Measurements from ENCODE around the gene SP7. TPM values are rescaled to one million over a fixed set of nuclear protein-coding genes. Genes with fewer than 3 reads are reported as not detected.

The SP7 gene
- total RNA-seq, 1 donor from 2014 or later = not detected

DNA sequence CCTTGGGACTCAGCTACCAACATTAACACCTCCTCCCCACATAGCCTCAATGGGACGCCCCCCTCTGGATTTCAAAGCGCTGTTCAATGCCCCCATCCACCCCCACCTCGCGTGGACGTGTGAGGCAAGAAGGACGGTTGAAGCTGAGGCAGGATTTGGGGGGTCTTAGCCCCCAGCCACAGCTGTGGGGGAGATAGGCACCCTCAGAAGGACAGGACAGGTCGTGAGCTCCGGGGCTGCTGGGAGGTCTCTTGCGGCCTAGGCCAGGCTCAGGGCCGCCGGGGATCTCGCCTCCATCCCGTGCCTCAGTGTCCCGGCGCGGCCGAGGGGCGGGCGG is 8.3 kb upstream of the SP7 start:
- Histone ChIP-seq H3K27ac (replicated peaks) (peak overlapping the region; percentile 93), H3K4me3 (peak overlapping the region; percentile 92), H3K36me3 (no peaks in the 10 kb centered on the region), H3K4me1 (peaks cover 22% of the 10 kb centered on the region), H3K27me3 (ENCODE audit: low read depth) (no peaks in the 10 kb centered on the region), H3K9me3 (replicated peaks) (no peaks in the 10 kb centered on the region)
- no peak for DNase-seq
- intact Hi-C loops (cut with micrococcal nuclease) = no loop called here
- TF ChIP-seq, protein P1, sequence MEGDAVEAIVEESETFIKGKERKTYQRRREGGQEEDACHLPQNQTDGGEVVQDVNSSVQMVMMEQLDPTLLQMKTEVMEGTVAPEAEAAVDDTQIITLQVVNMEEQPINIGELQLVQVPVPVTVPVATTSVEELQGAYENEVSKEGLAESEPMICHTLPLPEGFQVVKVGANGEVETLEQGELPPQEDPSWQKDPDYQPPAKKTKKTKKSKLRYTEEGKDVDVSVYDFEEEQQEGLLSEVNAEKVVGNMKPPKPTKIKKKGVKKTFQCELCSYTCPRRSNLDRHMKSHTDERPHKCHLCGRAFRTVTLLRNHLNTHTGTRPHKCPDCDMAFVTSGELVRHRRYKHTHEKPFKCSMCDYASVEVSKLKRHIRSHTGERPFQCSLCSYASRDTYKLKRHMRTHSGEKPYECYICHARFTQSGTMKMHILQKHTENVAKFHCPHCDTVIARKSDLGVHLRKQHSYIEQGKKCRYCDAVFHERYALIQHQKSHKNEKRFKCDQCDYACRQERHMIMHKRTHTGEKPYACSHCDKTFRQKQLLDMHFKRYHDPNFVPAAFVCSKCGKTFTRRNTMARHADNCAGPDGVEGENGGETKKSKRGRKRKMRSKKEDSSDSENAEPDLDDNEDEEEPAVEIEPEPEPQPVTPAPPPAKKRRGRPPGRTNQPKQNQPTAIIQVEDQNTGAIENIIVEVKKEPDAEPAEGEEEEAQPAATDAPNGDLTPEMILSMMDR (IDR thresholded peaks at IDR 0.05; ENCODE audit: borderline replicate concordance) = no peak

DNA sequence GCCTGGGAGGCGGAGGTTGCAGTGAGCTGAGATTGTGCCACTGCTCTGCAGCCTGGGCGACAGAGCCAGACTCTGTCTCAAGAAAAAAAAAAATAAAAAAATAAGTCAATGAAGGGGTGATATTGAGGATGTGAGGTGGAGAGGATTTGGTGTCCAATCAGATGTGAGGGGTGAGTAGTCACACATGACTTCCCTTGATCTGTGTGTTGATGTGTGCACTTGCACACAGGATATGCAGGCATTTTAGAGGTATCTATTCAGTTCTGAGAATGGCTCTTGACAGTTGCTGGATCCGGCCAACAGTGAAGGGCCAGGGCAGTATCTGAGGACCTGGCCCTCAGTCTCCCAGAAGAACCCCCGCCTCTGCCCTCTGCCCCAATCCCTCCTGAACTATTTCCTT is 7.8 kb upstream of the SP7 start:
- Histone ChIP-seq H3K27me3 (ENCODE audit: low read depth) (peaks cover under 1% of the 10 kb centered on the region), H3K36me3 (no peaks in the 10 kb centered on the region), H3K27ac (replicated peaks) (peak overlapping the region; percentile 93), H3K9me3 (replicated peaks) (no peaks in the 10 kb centered on the region), H3K4me1 (peaks cover 22% of the 10 kb centered on the region), H3K4me3 (peak overlapping the region; percentile 92)
- DNase-seq = no peak
- TF ChIP-seq, protein P1 (IDR thresholded peaks at IDR 0.05; ENCODE audit: borderline replicate concordance) = no peak
- intact Hi-C loops (cut with micrococcal nuclease) = no loop called here

DNA sequence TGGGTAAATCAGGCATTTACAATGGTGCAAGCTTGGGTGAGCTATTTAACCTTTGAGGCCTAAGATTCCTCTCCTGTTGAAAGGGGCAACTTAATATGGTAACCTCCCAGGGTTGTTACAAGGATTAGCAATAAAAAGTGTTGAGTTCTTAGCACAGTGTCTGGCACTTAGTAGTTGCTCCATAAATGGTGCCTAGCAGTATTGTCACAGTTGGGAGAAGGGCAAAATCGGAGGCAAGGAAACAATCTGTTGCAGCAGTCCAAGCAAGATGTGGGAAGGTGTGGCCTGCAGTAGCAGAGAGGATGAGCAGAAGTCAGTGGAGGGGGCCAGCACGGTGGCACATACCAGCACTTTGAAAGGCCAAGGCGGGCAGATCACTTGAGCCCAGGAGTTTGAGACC is 7.3 kb upstream of the SP7 start:
- TF ChIP-seq, protein P1 (IDR thresholded peaks at IDR 0.05; ENCODE audit: borderline replicate concordance) = no peak
- DNase-seq = no peak
- intact Hi-C loops (cut with micrococcal nuclease) = no loop called here
- Histone ChIP-seq H3K4me1 (peaks cover 22% of the 10 kb centered on the region), H3K4me3 (no peak overlapping the region), H3K9me3 (replicated peaks) (no peaks in the 10 kb centered on the region), H3K27me3 (ENCODE audit: low read depth) (peaks cover 6% of the 10 kb centered on the region), H3K36me3 (no peaks in the 10 kb centered on the region), H3K27ac (replicated peaks) (no peak overlapping the region)

DNA sequence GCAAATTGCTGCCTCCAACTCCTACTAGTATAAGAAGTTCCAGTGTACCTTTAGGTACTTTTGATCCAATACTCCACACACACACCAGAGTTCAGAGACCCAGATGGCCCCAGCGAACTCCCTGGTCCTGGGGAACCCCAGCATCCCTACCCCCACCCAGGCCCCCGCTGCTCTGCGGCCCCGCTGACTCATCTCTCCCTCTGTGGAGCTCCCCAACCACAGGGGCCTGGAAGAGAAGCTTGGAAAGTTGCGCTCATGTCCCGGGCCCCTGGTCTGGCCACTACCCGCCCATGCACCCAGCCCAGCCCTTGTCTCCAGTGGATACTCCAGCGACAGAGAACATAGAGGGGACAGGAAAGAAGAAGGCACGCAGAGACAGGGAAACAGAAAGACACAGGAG is 4.2 kb upstream of the SP7 start:
- no peaks in the 10 kb centered on the region for H3K36me3 ChIP-seq
- peaks cover 35% of the 10 kb centered on the region for H3K27me3 ChIP-seq (ENCODE audit: low read depth)
- TF ChIP-seq, protein P1 (IDR thresholded peaks at IDR 0.05; ENCODE audit: borderline replicate concordance) = no peak
- no peak for DNase-seq
- no peaks in the 10 kb centered on the region for H3K9me3 ChIP-seq (replicated peaks)
- no peak overlapping the region for H3K27ac ChIP-seq (replicated peaks)
- H3K4me1 ChIP-seq = peaks cover 13% of the 10 kb centered on the region
- intact Hi-C loops (cut with micrococcal nuclease) = no loop called here
- H3K4me3 ChIP-seq = no peak overlapping the region

DNA sequence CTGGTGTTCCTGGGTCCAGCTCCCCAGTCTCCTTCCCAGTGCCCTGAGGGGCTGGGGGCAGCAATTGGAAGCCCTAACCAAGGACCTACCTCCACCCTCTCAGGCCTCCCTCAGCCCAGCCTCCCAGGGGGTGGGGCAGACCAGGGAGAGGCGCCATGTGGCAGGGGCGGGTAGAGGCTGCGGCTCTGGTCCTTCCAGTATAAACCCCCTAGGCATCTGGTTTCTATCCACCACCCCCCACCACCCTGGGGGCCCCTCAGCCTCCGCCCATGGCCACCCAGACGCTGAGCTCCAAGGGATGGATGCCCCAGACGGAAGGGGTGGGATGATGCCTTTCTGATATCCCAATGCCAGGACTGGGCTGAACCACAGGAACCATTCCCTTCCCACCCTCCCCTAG is 2.8 kb upstream of the SP7 start:
- intact Hi-C loops (cut with micrococcal nuclease) = no loop called here
- no peak for DNase-seq
- TF ChIP-seq, protein P1 (IDR thresholded peaks at IDR 0.05; ENCODE audit: borderline replicate concordance) = no peak
- Histone ChIP-seq H3K9me3 (replicated peaks) (no peaks in the 10 kb centered on the region), H3K4me1 (no peaks in the 10 kb centered on the region), H3K27ac (replicated peaks) (no peak overlapping the region), H3K4me3 (no peak overlapping the region), H3K36me3 (no peaks in the 10 kb centered on the region), H3K27me3 (ENCODE audit: low read depth) (peaks cover 48% of the 10 kb centered on the region)

DNA sequence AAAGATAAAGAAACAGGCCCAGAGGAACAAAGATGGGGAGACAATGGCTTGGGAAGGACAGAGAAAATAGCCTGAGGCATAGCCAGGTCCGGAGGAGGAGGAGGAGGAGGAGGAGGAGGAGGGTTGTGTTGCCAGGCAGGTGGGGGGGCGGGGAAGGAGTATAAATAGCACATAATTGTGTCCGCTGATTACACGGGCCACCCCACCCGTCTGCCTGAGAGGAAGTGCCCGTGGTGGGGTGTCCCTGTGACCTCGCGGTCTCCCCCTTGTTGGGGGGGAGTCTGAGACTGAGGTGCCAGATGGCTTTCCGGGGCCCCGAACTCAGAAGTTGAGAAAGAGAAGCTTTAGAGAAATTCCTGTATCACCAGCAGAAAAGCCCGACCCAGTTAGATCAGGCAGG is 1.9 kb upstream of the SP7 start:
- no peaks in the 10 kb centered on the region for H3K9me3 ChIP-seq (replicated peaks)
- peaks cover 56% of the 10 kb centered on the region for H3K27me3 ChIP-seq (ENCODE audit: low read depth)
- DNase-seq = no peak
- H3K27ac ChIP-seq (replicated peaks) = no peak overlapping the region
- no peaks in the 10 kb centered on the region for H3K36me3 ChIP-seq
- TF ChIP-seq, protein P1 (IDR thresholded peaks at IDR 0.05; ENCODE audit: borderline replicate concordance) = no peak
- H3K4me1 ChIP-seq = no peaks in the 10 kb centered on the region
- intact Hi-C loops (cut with micrococcal nuclease) = no loop called here
- H3K4me3 ChIP-seq = no peak overlapping the region

All from left ventricle myocardium inferior (tissue), 1 donor.